HCT116 (cell line): Measurements from ENCODE around the gene ISM1. TPM values are rescaled to one million over a fixed set of nuclear protein-coding genes. Genes with fewer than 3 reads are reported as not detected.

Source experiments
- ATAC-seq: fragments of 200-7000 bp; cut with Tn5 transposase; 2 replicates; pipeline ENCODE4 v1.9.1; 2020; ENCODE audit warnings: mild to moderate bottlenecking, moderate library complexity
- BruUV-seq: library from RNA; stranded (reverse); fragments of 400-500 nt; replicated peaks from 2 replicates; lab custom pipeline; 2021; lab: Mats Ljungman, UMichigan
- CTCF ChIA-PET: fragments of 300-600 bp; sonication (Branson Sonifier 250); formaldehyde crosslinking; loops from one replicate; lab custom pipeline; 2021; ENCODE audit warnings: antibody characterized with exemption; lab: Charles Lee
- POLR2A ChIA-PET: fragments of 300-600, 350-600 bp; sonication (Branson Sonifier 250); formaldehyde crosslinking; loops from one replicate; lab custom pipeline; 2021; ENCODE audit warnings: antibody characterized with exemption; lab: Charles Lee
- RAD21 ChIA-PET, 2 experiments: fragments of 300-600 bp; sonication (Branson Sonifier 250); formaldehyde crosslinking; loops; one replicate each; lab custom pipeline; 2023; ENCODE audit warnings: low total read pairs in 2 of 2; ENCODE audit not compliant: uncharacterized antibody in 2 of 2, unreplicated experiment in 2 of 2, low non-redundant PET in 1 of 2; lab: Charles Lee
- DNase-seq: peaks from one replicate; pipeline ENCODE4 v3.0.0-alpha.2; 2010; ENCODE audit warnings: low read depth, low spot score
- H2AFZ ChIP-seq: fragments of 200-600 bp; shearing (Covaris generic), sonication (generic); 2 replicates; pipeline ENCODE4 v1.6.1; 2017; ENCODE audit warnings: low read depth, mixed run types, mixed read lengths, antibody characterized with exemption, low read length; ENCODE audit not compliant: poor library complexity, severe bottlenecking
- H3K27ac ChIP-seq: 2 replicates; pipeline ENCODE4 v1.5.1; 2012; ENCODE audit warnings: low read depth, low read length
- H3K27me3 ChIP-seq: fragments of 200-600 bp; sonication (generic); 2 replicates; pipeline ENCODE4 v1.6.1; 2016; ENCODE audit warnings: mixed run types, low read length, mixed read lengths; ENCODE audit not compliant: insufficient read depth
- H3K36me3 ChIP-seq, 2 experiments: fragments of 200-500 bp in 1 of 2; fragments of 200-600 bp in 1 of 2; sonication (Bioruptor generic) in 1 of 2; sonication (generic) in 1 of 2; 2 replicates each; pipeline versions ENCODE4 v1.5.1 to v1.6.1; 2014 to 2016; ENCODE audit warnings: low read length in 2 of 2, inconsistent platforms in 1 of 2, mixed read lengths in 1 of 2, mixed run types in 1 of 2; ENCODE audit not compliant: insufficient read depth in 2 of 2, control insufficient read depth in 1 of 2
- H3K4me1 ChIP-seq, 2 experiments: fragments of 200-600 bp in 1 of 2; sonication (generic) in 1 of 2; 2 replicates each; pipeline versions ENCODE4 v1.5.1 to v1.6.1; 2012 to 2017; ENCODE audit warnings: low read length in 2 of 2, inconsistent platforms in 1 of 2, mild to moderate bottlenecking in 1 of 2, mixed read lengths in 1 of 2, mixed run types in 1 of 2, moderate library complexity in 1 of 2; ENCODE audit not compliant: insufficient read depth in 2 of 2, control insufficient read depth in 1 of 2
- H3K4me2 ChIP-seq: fragments of 200-600 bp; sonication (generic); 2 replicates; pipeline ENCODE4 v1.6.1; 2017; ENCODE audit warnings: mixed run types, low read length, mixed read lengths
- H3K4me3 ChIP-seq, 2 experiments: fragments of 200-600 bp in 1 of 2; sonication (generic) in 1 of 2; replicated peaks in 1 of 2; 2 replicates each; pipeline ENCODE4 v1.5.1; 2011 to 2016; ENCODE audit warnings: low read length in 2 of 2, control low read depth in 1 of 2, low read depth in 1 of 2, mild to moderate bottlenecking in 1 of 2, mixed read lengths in 1 of 2, mixed run types in 1 of 2
- H3K79me2 ChIP-seq: fragments of 200-600 bp; sonication (generic); 2 replicates; pipeline ENCODE4 v1.6.1; 2017; ENCODE audit warnings: mild to moderate bottlenecking, mixed run types, low read length, moderate library complexity, mixed read lengths; ENCODE audit not compliant: insufficient read depth
- H3K9ac ChIP-seq: fragments of 200-600 bp; sonication (generic); 2 replicates; pipeline ENCODE4 v1.6.1; 2016; ENCODE audit warnings: low read length, mixed read lengths
- H3K9me2 ChIP-seq: fragments of 200-600 bp; sonication (generic), shearing (Covaris generic); 2 replicates; pipeline ENCODE4 v1.6.1; 2017; ENCODE audit warnings: mixed run types, mild to moderate bottlenecking, moderate library complexity; ENCODE audit not compliant: insufficient read depth
- H3K9me3 ChIP-seq, 2 experiments: fragments of 200-500 bp in 1 of 2; fragments of 200-600 bp in 1 of 2; sonication (Bioruptor generic) in 1 of 2; sonication (generic) in 1 of 2; 2 replicates each; pipeline ENCODE4 v1.6.1; 2014 to 2017; ENCODE audit warnings: low read length in 2 of 2, mixed read lengths in 2 of 2, inconsistent platforms in 1 of 2, low read depth in 1 of 2, mild to moderate bottlenecking in 1 of 2, mixed run types in 1 of 2, moderate library complexity in 1 of 2; ENCODE audit not compliant: control insufficient read depth in 1 of 2, insufficient read depth in 1 of 2
- H4K20me1 ChIP-seq: fragments of 200-600 bp; sonication (generic), shearing (Covaris generic); 2 replicates; pipeline ENCODE4 v1.6.1; 2017; ENCODE audit warnings: mixed run types, mild to moderate bottlenecking, moderate library complexity; ENCODE audit not compliant: insufficient read depth
- ATF3 ChIP-seq: IDR thresholded peaks from 2 replicates; pipeline ENCODE4 v1.6.1; 2012
- CTCF ChIP-seq, 3 experiments: fragments of 200-600 bp in 1 of 3; sonication (generic) in 1 of 3; IDR thresholded peaks in 2 of 3; conservative IDR thresholded peaks in 1 of 3; 2 replicates each; pipeline ENCODE4 v1.5.1; 2012 to 2017; ENCODE audit warnings: low read depth in 2 of 3, low read length in 2 of 3, antibody characterized with exemption in 1 of 3, borderline replicate concordance in 1 of 3, control low read depth in 1 of 3, mild to moderate bottlenecking in 1 of 3, mixed read lengths in 1 of 3, mixed run types in 1 of 3, moderate library complexity in 1 of 3; ENCODE audit not compliant: insufficient read depth in 1 of 3
- EGR1 ChIP-seq: IDR thresholded peaks from 2 replicates; pipeline ENCODE4 v1.6.1; 2012; ENCODE audit warnings: low read depth
- ELF1 ChIP-seq: IDR thresholded peaks from 2 replicates; pipeline ENCODE4 v1.6.1; 2012; ENCODE audit warnings: low read depth, borderline replicate concordance
- EZH2 ChIP-seq: fragments of 200-600 bp; sonication (generic); IDR thresholded peaks from 2 replicates; pipeline ENCODE4 v1.6.1; 2017; ENCODE audit warnings: antibody characterized with exemption, mixed run types
- EZH2phosphoT487 ChIP-seq: fragments of 200-600 bp; IDR thresholded peaks from 2 replicates; pipeline ENCODE4 v1.6.1; 2018; ENCODE audit warnings: antibody characterized with exemption, borderline replicate concordance
- JUND ChIP-seq: IDR thresholded peaks from 2 replicates; pipeline ENCODE4 v1.6.1; 2012
- POLR2AphosphoS5 ChIP-seq: IDR thresholded peaks from 2 replicates; pipeline ENCODE4 v1.6.1; 2011; ENCODE audit warnings: mild to moderate bottlenecking, low read depth, low read length, moderate library complexity
- RAD21 ChIP-seq: IDR thresholded peaks from 2 replicates; pipeline ENCODE4 v1.6.1; 2012; ENCODE audit warnings: low read depth, mild to moderate bottlenecking
- SRF ChIP-seq: IDR thresholded peaks from 2 replicates; pipeline ENCODE4 v1.6.1; 2012; ENCODE audit warnings: low read depth
- TCF7L2 ChIP-seq: IDR thresholded peaks from 2 replicates; pipeline ENCODE4 v1.7.0; 2011; ENCODE audit warnings: borderline replicate concordance, inconsistent platforms; ENCODE audit not compliant: insufficient read depth, insufficient read length; ENCODE audit errors: extremely low read depth
- ZFX ChIP-seq: fragments of 450-650 bp; IDR thresholded peaks from 2 replicates; pipeline ENCODE4 v1.6.1; 2017
- ZNF274 ChIP-seq: fragments of 200-500 bp; sonication (Bioruptor generic); IDR thresholded peaks from 2 replicates; pipeline ENCODE4 v1.6.1; 2014; ENCODE audit warnings: mild to moderate bottlenecking, low read depth, low read length, inconsistent platforms
- intact Hi-C: fragments of 100-400 bp; cut with micrococcal nuclease; formaldehyde crosslinking; loops from 2 replicates; pipeline ENCODE4 v1.10.0; 2022
- total RNA-seq: library from RNA; stranded (reverse); gene quantifications from one replicate; pipeline ENCODE4 v1.2.1, GENCODE V29; 2021; ENCODE audit not compliant: unreplicated experiment
- TF ChIP-seq, protein P1 (sequence below): IDR thresholded peaks from 2 replicates; pipeline ENCODE4 v1.6.1; 2011; ENCODE audit warnings: mild to moderate bottlenecking, low read length, moderate library complexity; ENCODE audit not compliant: insufficient replicate concordance; ENCODE audit errors: extremely low read depth
- TF ChIP-seq, protein P2 (sequence below): IDR thresholded peaks from 2 replicates; pipeline ENCODE4 v1.6.1; 2012; ENCODE audit warnings: low read depth

ISM1 gene
- total RNA-seq, 1 experiment from 2014 or later: 0.37 TPM

- ChIA-PET POLR2A (no interaction called here), RAD21 (no interaction called here), CTCF (no interaction called here)
- no TSS peak for BruUV-seq
- Histone ChIP-seq H3K4me3 (no peak overlapping the region), H3K36me3 (no peaks in the 10 kb centered on the region), H3K4me2 (no peak overlapping the region), H3K9ac (no peak overlapping the region), H2AFZ (no peak overlapping the region), H4K20me1 (no peaks in the 10 kb centered on the region), H3K79me2 (no peaks in the 10 kb centered on the region), H3K9me3 (no peaks in the 10 kb centered on the region), H3K4me1 (no peaks in the 10 kb centered on the region), H3K27ac (no peak overlapping the region), H3K27me3 (peaks cover 8% of the 10 kb centered on the region), H3K9me2 (no peaks in the 10 kb centered on the region)
- intact Hi-C loops: no loop called here
- no peak for DNase-seq
- TF ChIP-seq TCF7L2 (no peak), POLR2AphosphoS5 (no peak), ATF3 (no peak), EZH2 (no peak), JUND (no peak), ELF1 (no peak), EGR1 (no peak), ZFX (no peak), EZH2phosphoT487 (no peak), SRF (no peak), CTCF (IDR thresholded peaks at IDR 0.05 in 2 of 3, conservative IDR thresholded peaks at IDR 0.05 in 1 of 3; ENCODE audit: borderline replicate concordance in 1 of 3, insufficient read depth in 1 of 3, low read depth in 2 of 3, low read length in 2 of 3) (no peak), RAD21 (no peak), ZNF274 (no peak)
- TF ChIP-seq, protein P1, sequence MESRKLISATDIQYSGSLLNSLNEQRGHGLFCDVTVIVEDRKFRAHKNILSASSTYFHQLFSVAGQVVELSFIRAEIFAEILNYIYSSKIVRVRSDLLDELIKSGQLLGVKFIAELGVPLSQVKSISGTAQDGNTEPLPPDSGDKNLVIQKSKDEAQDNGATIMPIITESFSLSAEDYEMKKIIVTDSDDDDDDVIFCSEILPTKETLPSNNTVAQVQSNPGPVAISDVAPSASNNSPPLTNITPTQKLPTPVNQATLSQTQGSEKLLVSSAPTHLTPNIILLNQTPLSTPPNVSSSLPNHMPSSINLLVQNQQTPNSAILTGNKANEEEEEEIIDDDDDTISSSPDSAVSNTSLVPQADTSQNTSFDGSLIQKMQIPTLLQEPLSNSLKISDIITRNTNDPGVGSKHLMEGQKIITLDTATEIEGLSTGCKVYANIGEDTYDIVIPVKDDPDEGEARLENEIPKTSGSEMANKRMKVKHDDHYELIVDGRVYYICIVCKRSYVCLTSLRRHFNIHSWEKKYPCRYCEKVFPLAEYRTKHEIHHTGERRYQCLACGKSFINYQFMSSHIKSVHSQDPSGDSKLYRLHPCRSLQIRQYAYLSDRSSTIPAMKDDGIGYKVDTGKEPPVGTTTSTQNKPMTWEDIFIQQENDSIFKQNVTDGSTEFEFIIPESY: no peak
- TF ChIP-seq, protein P2, sequence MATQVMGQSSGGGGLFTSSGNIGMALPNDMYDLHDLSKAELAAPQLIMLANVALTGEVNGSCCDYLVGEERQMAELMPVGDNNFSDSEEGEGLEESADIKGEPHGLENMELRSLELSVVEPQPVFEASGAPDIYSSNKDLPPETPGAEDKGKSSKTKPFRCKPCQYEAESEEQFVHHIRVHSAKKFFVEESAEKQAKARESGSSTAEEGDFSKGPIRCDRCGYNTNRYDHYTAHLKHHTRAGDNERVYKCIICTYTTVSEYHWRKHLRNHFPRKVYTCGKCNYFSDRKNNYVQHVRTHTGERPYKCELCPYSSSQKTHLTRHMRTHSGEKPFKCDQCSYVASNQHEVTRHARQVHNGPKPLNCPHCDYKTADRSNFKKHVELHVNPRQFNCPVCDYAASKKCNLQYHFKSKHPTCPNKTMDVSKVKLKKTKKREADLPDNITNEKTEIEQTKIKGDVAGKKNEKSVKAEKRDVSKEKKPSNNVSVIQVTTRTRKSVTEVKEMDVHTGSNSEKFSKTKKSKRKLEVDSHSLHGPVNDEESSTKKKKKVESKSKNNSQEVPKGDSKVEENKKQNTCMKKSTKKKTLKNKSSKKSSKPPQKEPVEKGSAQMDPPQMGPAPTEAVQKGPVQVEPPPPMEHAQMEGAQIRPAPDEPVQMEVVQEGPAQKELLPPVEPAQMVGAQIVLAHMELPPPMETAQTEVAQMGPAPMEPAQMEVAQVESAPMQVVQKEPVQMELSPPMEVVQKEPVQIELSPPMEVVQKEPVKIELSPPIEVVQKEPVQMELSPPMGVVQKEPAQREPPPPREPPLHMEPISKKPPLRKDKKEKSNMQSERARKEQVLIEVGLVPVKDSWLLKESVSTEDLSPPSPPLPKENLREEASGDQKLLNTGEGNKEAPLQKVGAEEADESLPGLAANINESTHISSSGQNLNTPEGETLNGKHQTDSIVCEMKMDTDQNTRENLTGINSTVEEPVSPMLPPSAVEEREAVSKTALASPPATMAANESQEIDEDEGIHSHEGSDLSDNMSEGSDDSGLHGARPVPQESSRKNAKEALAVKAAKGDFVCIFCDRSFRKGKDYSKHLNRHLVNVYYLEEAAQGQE: no peak
- no peak for ATAC-seq
Observed at GRCh38 chr20:13205425-13205824, 15.6 kb upstream of the ISM1 start.
